GM13977 (cell line): ENCODE results near the gene GTF2E1.

ENCODE experiments used
- DNase-seq: peaks from one replicate; pipeline ENCODE4 v3.0.0; 2012; ENCODE audit warnings: low spot score
- in situ Hi-C: fragments of 300-500 bp; cut with MboI; formaldehyde crosslinking; loops from one replicate; pipeline ENCODE4 v1.12.0; 2022; ENCODE audit warnings: low sequenced_read_pairs, low pct_unique_long_range_greater_than_20kb, mixed read lengths, inconsistent platforms; ENCODE audit not compliant: unreplicated experiment
- TF ChIP-seq, protein P1 (sequence below): IDR thresholded peaks from 2 replicates; pipeline ENCODE4 v1.5.1; 2012; ENCODE audit warnings: mild to moderate bottlenecking, control low read depth; ENCODE audit not compliant: insufficient read depth; ENCODE audit errors: extremely low read depth, missing control alignments

GTF2E1 gene

DNA sequence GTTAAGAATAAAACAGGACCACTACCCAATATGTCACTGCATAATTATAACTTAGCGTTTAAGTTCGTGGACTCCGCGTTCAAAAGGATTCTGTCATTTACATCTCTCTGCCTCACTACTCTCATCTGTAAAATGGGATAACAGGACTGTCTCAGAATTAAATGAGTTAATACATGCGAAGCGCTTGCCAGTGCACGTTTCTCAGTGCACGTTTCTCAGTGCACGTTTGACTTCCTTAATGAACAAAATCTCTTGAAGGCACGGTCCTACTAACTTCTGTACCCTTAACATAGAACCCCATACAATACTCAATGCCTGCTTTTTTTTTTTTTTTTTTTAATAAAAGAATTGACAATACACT, 727 bp upstream of the GTF2E1 start:
- in situ Hi-C loops: no loop called here
- DNase-seq: no peak

DNA sequence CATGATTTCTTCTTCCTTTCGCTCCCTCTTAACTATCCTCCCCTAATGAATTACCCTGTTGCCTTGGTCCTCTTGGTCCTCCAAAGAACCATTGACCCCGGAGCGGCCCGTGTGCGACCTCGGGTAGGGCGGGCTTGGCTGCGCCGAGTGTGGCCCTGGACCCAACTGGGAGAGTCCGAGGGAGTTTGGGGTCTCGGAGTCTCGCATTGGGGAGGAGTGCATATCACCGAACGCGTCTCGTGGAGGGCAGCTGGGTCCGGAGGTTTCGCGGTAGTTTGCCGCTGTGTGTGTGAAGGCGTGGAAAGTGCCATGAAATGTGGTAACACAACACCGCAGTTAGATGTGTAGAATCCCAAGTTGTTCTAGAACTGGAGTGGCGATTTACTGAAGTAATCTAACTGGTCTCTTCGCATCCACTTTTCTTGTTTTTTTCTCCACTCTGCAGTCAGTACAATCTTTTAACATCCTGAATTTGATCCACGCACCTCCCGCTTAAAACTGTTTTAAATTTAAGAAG, 363 bp downstream of the GTF2E1 start:
- in situ Hi-C loops: no loop called here
- no peak for DNase-seq
- TF ChIP-seq, protein P1, sequence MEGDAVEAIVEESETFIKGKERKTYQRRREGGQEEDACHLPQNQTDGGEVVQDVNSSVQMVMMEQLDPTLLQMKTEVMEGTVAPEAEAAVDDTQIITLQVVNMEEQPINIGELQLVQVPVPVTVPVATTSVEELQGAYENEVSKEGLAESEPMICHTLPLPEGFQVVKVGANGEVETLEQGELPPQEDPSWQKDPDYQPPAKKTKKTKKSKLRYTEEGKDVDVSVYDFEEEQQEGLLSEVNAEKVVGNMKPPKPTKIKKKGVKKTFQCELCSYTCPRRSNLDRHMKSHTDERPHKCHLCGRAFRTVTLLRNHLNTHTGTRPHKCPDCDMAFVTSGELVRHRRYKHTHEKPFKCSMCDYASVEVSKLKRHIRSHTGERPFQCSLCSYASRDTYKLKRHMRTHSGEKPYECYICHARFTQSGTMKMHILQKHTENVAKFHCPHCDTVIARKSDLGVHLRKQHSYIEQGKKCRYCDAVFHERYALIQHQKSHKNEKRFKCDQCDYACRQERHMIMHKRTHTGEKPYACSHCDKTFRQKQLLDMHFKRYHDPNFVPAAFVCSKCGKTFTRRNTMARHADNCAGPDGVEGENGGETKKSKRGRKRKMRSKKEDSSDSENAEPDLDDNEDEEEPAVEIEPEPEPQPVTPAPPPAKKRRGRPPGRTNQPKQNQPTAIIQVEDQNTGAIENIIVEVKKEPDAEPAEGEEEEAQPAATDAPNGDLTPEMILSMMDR: no peak

More for the DNA sequence above, 727 bp upstream of the GTF2E1 start:
- TF ChIP-seq, protein P1: no peak

DNA sequence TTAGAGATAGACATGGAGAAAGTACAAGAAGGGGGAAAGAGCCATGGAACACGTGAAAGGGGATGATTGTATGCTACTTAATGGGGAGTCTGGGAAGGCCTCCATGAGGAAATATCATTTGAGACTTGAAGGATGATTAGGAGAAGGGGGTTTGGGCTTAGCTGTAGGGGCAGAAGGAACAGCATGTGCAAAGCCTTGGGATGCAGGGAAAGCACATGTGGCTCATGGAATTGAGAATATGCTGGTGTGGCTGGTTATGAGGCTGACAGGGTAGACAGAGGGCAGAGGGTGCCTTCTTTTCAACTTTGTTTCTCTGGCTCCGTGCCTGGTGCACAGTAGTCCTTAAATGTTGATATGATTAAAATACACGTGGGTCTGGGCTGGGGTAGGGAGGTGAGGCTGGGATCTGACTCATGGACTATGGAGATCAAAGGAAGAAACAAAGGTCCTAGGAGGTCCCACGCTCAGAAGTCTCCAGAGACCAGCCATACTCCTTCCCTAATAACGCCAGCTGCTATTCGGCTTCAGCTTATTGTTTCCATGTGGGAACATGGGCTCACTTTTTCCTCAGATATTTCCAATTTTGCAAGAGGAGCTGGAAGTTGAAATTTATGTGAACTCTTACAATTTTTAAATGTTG, 1.1 kb downstream of the GTF2E1 start:
- TF ChIP-seq, protein P1: no peak
- DNase-seq: no peak
- in situ Hi-C loops: no loop called here

DNA sequence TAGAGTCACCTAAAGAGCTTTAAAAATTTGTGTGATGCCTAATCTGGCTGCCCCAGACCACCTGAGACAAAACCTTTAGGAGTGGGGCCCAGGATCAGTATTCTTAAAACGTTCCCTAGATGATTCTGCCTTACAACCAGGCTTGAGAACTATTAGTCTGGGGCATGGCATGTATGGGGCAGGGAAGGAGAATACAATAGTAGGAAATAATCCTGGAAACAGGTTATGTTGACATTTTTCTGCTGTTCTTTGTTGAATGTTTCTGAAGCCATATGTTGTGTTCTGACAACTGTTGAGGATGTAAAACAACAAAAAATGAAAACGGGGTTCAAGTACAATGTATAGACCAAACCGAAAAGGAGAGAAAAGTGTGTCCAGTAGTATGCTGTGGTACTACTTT, 2.9 kb downstream of the GTF2E1 start:
- in situ Hi-C loops: no loop called here
- DNase-seq: no peak
- TF ChIP-seq, protein P1: no peak

DNA sequence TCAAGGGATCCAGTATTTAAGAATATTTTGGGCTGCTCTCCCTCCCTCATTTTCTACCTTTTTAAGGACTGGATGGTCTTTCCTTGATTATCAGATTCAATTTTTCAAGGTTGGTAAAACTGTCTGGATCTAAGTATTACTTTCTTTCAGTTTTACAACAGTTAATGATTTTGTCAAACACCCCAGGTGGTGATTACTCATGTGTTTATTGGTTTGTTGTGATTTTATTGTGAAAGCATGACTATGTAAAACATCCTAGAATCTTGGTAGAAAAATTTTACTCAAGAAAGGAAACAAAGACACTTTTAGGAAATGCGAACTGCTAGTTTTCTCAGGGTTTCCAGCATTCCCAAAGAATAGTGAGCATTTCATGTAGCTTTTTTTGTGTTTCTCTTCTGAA, 7.3 kb downstream of the GTF2E1 start:
- no peak for DNase-seq
- in situ Hi-C loops: no loop called here
- TF ChIP-seq, protein P1: no peak

DNA sequence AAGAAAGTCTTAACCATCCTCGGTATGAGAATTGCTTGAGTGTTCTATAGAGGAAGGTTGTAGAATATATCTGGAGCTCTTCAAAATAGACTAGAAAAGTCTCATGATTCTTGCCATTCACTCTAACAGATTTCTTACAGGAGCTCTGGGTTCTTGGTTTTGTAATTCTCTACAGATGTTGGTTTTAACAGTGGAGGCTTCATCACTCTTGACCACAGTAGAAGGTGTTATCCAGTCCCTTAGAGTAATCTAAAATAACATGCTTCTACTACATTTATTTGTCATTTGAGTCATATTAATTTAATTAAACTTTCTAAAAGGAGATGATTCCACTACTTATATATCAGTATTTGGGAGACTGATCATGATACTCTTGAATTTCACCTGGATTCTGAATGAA, 9.7 kb downstream of the GTF2E1 start:
- TF ChIP-seq, protein P1: no peak
- no peak for DNase-seq
- in situ Hi-C loops: no loop called here
